ENCODE results near the gene IL17F. TPM values are rescaled to one million over a fixed set of nuclear protein-coding genes. Genes with fewer than 3 reads are reported as not detected.

The IL17F gene
- total and polyA plus RNA-seq, 2 of the 8 experiments (the other 6 are each of a cell fraction or from before 2014, with no cell fraction given), result 0.08 TPM; not detected in 1

- peak in 1 of 2 experiments; percentile 84 for DNase-seq (ENCODE audit: low read depth in 1 of 2, low spot score in 2 of 2)
- peaks cover 4 to 14% of the 10 kb centered on the region in 2 experiments for H4K20me1 ChIP-seq (replicated peaks in 1 of 2; ENCODE audit: control insufficient read depth in 1 of 2, insufficient read depth in 2 of 2, low read length in 2 of 2)
- H3K4me2 ChIP-seq (ENCODE audit: insufficient read depth in 1 of 2, low read depth in 2 of 2, low read length in 2 of 2), result peak overlapping the region; percentile 66 to 70
- 1% methylated on average over 14 of the region's 14 CpGs; no CpG with 5 or more reads in 1 of the 2 experiments for WGBS, 2 experiments (ENCODE audit: extremely low coverage in 1 of 2, insufficient coverage in 1 of 2, insufficient read length in 1 of 2, insufficient replicate concordance in 2 of 2, low coverage in 1 of 2, low lambda C conversion rate in 2 of 2, missing lambda C conversion rate in 1 of 2)
- no peak overlapping the region for H2BK15ac ChIP-seq (ENCODE audit: low read length)
- ChIA-PET POLR2A (ENCODE audit: partially characterized antibody) (interaction anchor here (0.8 to 6.0 kb wide), 20 partner anchors 11 to 234 kb away, joined by 3 to 87 read pairs (median 4); partner anchors contain the start of gene PAQR8), CTCF (ENCODE audit: partially characterized antibody) (interaction anchor here (1.0 to 12.5 kb wide), 7 partner anchors 15 to 379 kb away, joined by 3 to 175 read pairs (median 13); no protein-coding TSS in a partner anchor)
- no peak overlapping the region for H4K91ac ChIP-seq (replicated peaks; ENCODE audit: insufficient read length, low read length)
- TF ChIP-seq RAD21 (IDR thresholded peaks at IDR 0.05 in 1 of 2, conservative IDR thresholded peaks at IDR 0.05 in 1 of 2; ENCODE audit: low read depth in 2 of 2, low read length in 2 of 2) (peak in 1 of 2 experiments; percentile 9; a peak in 1 of 4 replicates), GTF2F1 (IDR thresholded peaks at IDR 0.05; ENCODE audit: borderline replicate concordance, low read depth, low read length) (no peak; the same call in 1 of the 2 replicates), SP1 (IDR thresholded peaks at IDR 0.05; ENCODE audit: low read depth, low read length) (peak; percentile 60; the same call in 1 of the 2 replicates), TBP (IDR thresholded peaks at IDR 0.05; ENCODE audit: low read depth, low read length) (peak; percentile 49; the same call in 1 of the 2 replicates), CEBPB (IDR thresholded peaks at IDR 0.05; ENCODE audit: low read depth, low read length) (no peak), KDM4A (IDR thresholded peaks at IDR 0.05; ENCODE audit: low read depth, low read length, severe bottlenecking) (peak; percentile 57), NANOG (IDR thresholded peaks at IDR 0.05; ENCODE audit: insufficient read depth, low read depth, low read length, poor library complexity, severe bottlenecking) (peak; percentile 55), TAF7 (optimal IDR thresholded peaks at IDR 0.05; ENCODE audit: borderline replicate concordance, low read depth, low read length) (peak; percentile 27)
- H2BK5ac ChIP-seq (ENCODE audit: low read depth, low read length), result peak overlapping the region; percentile 89; the same call in 1 of the 2 replicates
- H3K36me3 ChIP-seq (ENCODE audit: control insufficient read depth in 2 of 4, insufficient read depth in 4 of 4, low read length in 3 of 4), result peaks cover 29 to 42% (median 38%) of the 10 kb centered on the region in 4 experiments
- H3K18ac ChIP-seq (ENCODE audit: extremely low read depth, low read length), result peak overlapping the region; percentile 72; the same call in 1 of the 2 replicates
- no peak overlapping the region for H2AFZ ChIP-seq (ENCODE audit: low read length)
- peaks cover 0 to 5% (median 2%) of the 10 kb centered on the region in 4 experiments; a peak in 4 of 7 replicates for H3K4me1 ChIP-seq (replicated peaks in 1 of 4; ENCODE audit: control insufficient read depth in 3 of 4, insufficient read depth in 4 of 4, low read length in 3 of 4)
- H2BK12ac ChIP-seq (ENCODE audit: low read depth, low read length), result peak overlapping the region; percentile 1; the same call in 1 of the 2 replicates
- no peaks in the 10 kb centered on the region for H3K9me3 ChIP-seq (ENCODE audit: insufficient read depth in 2 of 2, low read depth in 1 of 2, low read length in 1 of 2)
- H3K56ac ChIP-seq (replicated peaks; ENCODE audit: insufficient read length, low read depth, low read length), result no peak overlapping the region
- H3K27ac ChIP-seq (ENCODE audit: low read depth, low read length), result peak overlapping the region; percentile 96
- peaks cover 6% of the 10 kb centered on the region; the same call in 1 of the 2 replicates for H3K79me1 ChIP-seq (ENCODE audit: low read depth, low read length)
- peak overlapping the region; percentile 94 to 98 (median 96) for H3K4me3 ChIP-seq (ENCODE audit: extremely low read depth in 1 of 4, insufficient read depth in 2 of 4, low read depth in 3 of 4, low read length in 4 of 4)
- H3K23ac ChIP-seq (ENCODE audit: insufficient read length), result no peak overlapping the region
- H2BK120ac ChIP-seq (replicated peaks; ENCODE audit: low read depth, low read length), result no peak overlapping the region
- no peak overlapping the region; the same call in 1 of the 2 replicates for H2AK5ac ChIP-seq (ENCODE audit: low read depth, low read length)
- H2BK20ac ChIP-seq (ENCODE audit: low read length), result no peak overlapping the region
- FAIRE-seq, result no peak
- peak overlapping the region; percentile 99; the same call in 1 of the 2 replicates for H4K8ac ChIP-seq (ENCODE audit: extremely low read depth, insufficient read depth, low read length)
- H3K14ac ChIP-seq (ENCODE audit: insufficient read length), result no peak overlapping the region
- H3K23me2 ChIP-seq (ENCODE audit: low read depth, low read length), result no peaks in the 10 kb centered on the region
- peaks cover 9 to 51% of the 10 kb centered on the region in 2 experiments for H3K79me2 ChIP-seq (ENCODE audit: control insufficient read depth in 1 of 2, insufficient read depth in 2 of 2, low read length in 2 of 2)
- H4K5ac ChIP-seq (ENCODE audit: insufficient read length, low read depth, low read length), result peak overlapping the region; percentile 48
- no peaks in the 10 kb centered on the region for H3K27me3 ChIP-seq (replicated peaks in 1 of 4; ENCODE audit: control insufficient read depth in 3 of 4, extremely low read depth in 1 of 4, insufficient read depth in 3 of 4, low read length in 3 of 4)
- H3K4ac ChIP-seq (replicated peaks; ENCODE audit: insufficient read length, low read depth, low read length), result no peak overlapping the region
- peak overlapping the region; percentile 94 to 100 (median 99) for H3K9ac ChIP-seq (replicated peaks in 1 of 4; ENCODE audit: extremely low read depth in 1 of 4, low read depth in 3 of 4, low read length in 3 of 4)
Observed at GRCh38 chr6:52284131-52284459, 39.8 kb upstream of the IL17F start.
